ENCODE measurements around the gene DUT.

The DUT gene

DNA sequence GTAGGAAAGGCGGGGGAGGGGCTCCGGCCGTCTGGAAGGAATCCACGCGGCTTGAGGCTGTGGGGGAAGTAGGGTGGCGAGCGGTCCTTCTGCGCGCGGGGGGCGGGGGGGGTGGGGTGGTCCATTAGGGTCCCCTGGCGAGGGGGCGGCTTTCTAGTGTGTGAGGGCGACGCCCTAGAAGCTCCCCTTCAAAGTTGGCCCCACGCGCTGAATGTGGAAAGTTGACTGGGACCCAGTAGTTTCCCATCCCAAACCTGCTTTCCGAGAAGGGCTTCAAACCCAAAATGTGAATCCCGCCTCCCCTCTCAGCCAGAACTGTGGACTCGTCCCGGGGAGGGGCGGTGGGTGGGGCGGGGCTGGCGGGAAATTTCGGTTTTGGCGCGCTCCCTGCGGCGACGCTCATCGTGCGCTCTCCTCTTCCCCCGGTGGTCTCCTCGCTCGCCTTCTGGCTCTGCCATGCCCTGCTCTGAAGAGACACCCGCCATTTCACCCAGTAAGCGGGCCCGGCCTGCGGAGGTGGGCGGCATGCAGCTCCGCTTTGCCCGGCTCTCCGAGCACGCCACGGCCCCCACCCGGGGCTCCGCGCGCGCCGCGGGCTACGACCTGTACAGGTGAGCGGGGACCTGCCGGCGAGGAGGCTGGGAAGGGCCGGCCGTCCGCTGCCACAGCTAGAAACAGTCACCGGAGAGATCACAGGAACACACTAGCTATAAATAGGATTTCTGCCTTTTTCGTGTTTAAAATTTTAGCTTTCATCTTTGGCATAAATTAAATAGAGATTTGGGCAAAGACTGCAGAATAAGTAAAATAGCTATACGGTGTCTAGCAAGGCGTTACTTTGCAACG, 790 bp downstream of the DUT start:
- peak; percentile 68 for DNase-seq

DNA sequence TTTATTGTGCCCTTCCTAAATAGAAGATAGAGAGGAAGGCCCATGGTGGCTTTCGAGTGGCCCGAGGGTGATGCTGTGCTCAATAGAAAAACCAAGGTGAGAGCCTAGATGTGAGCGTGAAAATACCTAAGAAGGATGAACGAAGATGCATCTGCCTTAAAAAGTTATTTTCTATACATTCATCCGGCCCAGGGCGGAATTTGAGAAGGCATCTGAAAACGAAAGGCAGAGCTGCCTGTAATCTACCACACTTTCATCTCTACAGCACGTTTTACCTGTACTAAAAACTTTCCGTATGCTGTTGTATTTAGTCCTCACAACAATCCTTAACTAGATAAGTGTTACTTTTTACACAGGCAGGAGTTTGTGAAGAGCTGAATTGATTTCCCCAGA, 1.4 kb downstream of the DUT start:
- no peak for DNase-seq

DNA sequence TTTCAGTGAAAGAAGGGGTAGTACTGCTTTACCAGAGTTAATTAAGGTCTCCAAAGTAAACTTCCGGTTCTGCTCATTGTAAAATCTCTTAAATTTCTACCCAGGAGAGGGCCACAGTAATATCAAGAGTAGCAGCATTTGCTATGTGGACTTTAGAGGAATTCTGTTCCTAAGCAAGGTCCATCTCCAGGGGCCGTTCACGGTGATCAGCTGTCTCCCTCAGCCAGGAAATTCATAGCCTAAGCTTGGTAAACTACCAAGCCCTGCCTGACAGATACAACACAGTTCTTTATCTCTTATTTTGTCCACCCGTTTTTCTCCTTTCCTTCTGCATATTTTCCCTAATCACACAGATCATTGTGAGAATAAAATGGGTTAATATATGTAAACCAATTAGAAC, 2.3 kb downstream of the DUT start:
- DNase-seq, result no peak

GRCh38 chr15:48334260-48334659, 3.0 kb downstream of the DUT start:
- no peak for DNase-seq

GRCh38 chr15:48336940-48337339, 5.7 kb downstream of the DUT start:
- no peak for DNase-seq

GRCh38 chr15:48337607-48338006, 6.4 kb downstream of the DUT start:
- no peak for DNase-seq

GRCh38 chr15:48340111-48340510, 8.9 kb downstream of the DUT start:
- DNase-seq, result no peak

- DNase-seq, result no peak
Observed at GRCh38 chr15:48343865-48344264, 12.6 kb downstream of the DUT start.

DNA sequence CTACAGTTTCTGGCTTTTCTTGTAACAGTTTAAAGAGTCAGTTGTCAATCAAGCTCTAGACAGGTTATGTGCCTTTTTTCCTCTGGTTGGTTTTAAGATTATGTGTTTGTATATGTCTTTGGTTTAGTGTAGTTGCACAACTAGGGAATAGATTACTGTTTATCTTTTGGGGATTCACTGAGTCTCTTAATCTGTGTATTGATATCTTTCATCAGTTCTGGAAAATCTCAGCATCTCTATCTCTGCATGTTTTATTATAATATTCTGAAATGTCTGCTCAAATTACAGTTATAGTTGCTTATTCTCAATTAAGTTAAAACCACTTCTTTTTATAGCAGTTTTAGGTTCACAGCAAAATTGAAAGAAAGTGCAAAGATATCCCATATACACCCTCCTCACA, 14.3 kb downstream of the DUT start:
- DNase-seq, result no peak

- DNase-seq, result peak; percentile 67
Observed at GRCh38 chr15:48352474-48353072, 21.3 kb downstream of the DUT start.

- no peak for DNase-seq
Observed at GRCh38 chr15:48354694-48355303, 23.6 kb downstream of the DUT start.

DNA sequence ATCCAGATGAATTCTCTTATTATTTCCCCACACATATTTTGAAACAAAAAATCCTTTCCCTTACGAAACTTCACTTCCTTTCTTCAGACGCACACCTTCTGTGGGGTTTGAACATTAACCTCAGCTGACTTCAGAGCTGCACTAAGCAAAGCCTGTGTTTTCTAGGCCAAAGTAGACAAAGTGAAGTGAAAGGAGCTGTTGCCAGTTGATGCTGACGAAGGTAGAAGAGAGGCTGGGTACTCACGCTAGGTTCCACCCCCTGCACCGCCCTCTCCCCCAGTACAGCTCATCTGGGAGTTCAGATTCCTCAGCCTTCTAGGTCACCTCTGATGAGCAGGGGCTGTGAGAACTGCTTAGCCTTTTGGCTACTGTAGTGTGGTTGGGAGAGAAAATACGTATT, 24.1 kb downstream of the DUT start:
- DNase-seq, result no peak

GRCh38 chr15:48358229-48359152, 27.3 kb downstream of the DUT start:
- DNase-seq, result peak; percentile 78

GRCh38 chr15:48360841-48361240, 29.6 kb downstream of the DUT start:
- peak; percentile 93 for DNase-seq

DNA sequence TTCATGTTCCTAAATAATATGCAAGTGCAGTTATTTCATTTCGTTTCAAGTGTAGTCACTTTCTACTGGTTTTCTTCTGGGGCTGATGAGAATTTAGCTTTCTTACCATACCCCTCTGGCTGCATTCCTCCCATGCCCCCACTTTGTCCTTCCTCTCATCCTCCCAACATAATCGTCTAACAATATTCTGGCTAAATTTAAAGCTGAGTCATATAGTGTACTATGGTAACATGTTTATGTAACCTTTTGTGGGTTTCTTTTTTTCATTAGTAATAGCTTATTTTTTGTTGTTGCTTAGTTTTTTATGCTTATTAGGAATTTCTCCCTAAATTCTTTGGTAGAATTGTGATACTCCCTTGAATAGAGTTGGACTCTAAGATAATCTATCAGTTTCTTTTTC, 30.5 kb downstream of the DUT start:
- DNase-seq, result peak; percentile 88

DNA sequence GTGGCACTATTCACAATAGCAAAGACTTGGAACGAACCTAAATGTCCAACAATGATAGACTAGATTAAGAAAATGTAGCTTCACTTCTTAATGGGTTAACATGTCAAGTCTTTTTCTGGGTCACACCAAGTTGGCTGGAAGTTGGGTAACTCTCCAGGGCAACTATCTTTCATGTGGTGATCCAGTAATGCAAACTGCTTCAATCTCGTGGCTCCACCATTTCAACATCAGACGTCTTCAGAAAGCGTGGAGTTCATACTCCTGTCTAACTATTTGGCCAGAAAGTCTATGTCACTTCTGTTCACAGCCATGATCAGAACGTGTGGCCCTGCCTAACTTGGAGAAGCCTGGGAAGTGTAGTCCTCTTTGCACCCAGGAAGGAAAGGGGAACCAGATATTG, 32.2 kb downstream of the DUT start:
- no peak for DNase-seq

- DNase-seq, result no peak
Observed at GRCh38 chr15:48365575-48365974, 34.3 kb downstream of the DUT start.

DNA sequence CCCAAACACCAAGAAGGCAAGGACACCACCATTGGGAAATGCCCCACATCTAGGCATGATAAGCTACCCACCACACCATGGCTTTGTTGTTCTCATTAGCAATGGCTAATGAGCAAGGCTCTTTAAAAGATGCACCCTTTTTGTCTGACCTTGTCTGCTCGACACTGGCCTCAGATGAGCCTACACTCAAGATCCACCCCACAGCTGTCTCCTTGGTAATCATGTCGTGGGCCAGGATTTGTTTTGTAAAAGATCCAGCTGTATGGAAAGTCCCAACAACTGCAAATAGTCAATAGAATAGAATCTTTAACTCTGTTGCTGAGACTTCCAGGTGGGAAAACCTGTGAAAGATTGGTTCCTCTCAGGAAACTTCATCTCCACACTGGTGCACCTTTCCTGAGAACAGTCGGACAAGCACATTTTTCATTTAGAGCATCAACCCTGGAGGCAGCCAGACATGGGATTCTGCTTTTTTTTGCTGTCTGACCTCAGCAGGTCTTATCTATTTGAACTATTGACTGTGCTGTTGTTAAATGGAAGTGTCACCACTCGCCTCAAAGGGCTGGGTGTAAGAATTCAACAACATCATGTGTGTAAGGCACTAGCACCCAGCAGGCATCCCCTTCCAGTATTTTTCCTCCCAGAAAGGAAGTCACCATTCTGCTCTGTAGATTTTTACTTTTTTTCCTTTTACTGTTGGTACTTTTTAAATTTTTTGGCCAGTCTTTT, 35.5 kb downstream of the DUT start:
- DNase-seq, result no peak

GRCh38 chr15:48367483-48367882, 36.3 kb downstream of the DUT start:
- DNase-seq, result peak; percentile 31

GRCh38 chr15:48370460-48370859, 39.2 kb downstream of the DUT start:
- DNase-seq, result peak; percentile 97

- no peak for DNase-seq
Observed at GRCh38 chr15:48371550-48371949, 40.3 kb downstream of the DUT start.

DNA sequence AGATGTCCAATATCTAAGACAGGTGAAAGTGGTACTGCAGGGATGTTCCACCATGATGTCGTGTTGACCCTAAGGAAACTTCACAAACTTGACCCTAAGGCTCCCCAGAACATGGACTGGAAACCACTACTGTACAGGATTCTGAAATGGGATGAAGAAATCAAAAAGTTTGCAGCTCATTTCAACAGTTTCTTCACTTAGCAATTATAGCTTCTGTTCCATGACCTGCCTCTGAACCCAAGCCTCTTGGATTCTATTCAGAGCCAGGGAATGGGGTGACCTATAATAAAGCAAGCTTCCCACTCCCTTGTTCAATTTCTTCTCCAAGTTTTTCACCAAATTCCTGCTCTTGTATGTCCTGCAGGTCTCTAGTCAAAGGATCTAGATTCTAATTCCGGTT, 40.7 kb downstream of the DUT start:
- DNase-seq, result no peak
